ENCODE measurements around the gene CD3D. TPM values are rescaled to one million over a fixed set of nuclear protein-coding genes. Genes with fewer than 3 reads are reported as not detected.

The CD3D gene
- total RNA-seq, 1 donor from 2014 or later, result not detected

DNA sequence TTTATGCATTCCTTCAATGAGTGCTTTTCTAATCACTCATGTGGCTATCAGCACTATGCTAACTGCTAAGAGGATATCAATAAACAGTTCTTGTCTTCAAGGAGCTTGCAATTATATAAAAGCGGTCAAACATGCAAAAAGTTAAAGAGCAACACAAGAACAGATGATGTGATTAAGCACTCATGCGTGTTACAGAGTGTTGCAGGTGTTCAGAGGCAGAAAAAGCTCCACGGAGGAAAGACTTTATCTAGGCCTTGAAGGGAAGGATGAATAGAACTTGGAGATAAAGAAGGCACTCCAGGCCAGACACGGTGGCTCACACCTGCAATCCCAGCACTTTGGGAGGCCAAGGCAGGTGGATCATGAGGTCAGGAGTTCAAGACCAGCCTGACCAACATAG, 24.4 kb downstream of the CD3D start:
- DNase-seq, result no peak
- Histone ChIP-seq H3K9me3 (replicated peaks) (no peaks in the 10 kb centered on the region), H3K27ac (replicated peaks) (no peak overlapping the region), H3K4me3 (no peak overlapping the region), H3K4me1 (peaks cover 23% of the 10 kb centered on the region), H3K36me3 (no peaks in the 10 kb centered on the region), H3K27me3 (ENCODE audit: low read depth) (peaks cover 20% of the 10 kb centered on the region)
- TF ChIP-seq, protein P1, sequence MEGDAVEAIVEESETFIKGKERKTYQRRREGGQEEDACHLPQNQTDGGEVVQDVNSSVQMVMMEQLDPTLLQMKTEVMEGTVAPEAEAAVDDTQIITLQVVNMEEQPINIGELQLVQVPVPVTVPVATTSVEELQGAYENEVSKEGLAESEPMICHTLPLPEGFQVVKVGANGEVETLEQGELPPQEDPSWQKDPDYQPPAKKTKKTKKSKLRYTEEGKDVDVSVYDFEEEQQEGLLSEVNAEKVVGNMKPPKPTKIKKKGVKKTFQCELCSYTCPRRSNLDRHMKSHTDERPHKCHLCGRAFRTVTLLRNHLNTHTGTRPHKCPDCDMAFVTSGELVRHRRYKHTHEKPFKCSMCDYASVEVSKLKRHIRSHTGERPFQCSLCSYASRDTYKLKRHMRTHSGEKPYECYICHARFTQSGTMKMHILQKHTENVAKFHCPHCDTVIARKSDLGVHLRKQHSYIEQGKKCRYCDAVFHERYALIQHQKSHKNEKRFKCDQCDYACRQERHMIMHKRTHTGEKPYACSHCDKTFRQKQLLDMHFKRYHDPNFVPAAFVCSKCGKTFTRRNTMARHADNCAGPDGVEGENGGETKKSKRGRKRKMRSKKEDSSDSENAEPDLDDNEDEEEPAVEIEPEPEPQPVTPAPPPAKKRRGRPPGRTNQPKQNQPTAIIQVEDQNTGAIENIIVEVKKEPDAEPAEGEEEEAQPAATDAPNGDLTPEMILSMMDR (IDR thresholded peaks at IDR 0.05; ENCODE audit: borderline replicate concordance), result no peak
- intact Hi-C loops (cut with micrococcal nuclease), result no loop called here

GRCh38 chr11:118314988-118315411, 27.5 kb downstream of the CD3D start:
- Histone ChIP-seq H3K4me3 (no peak overlapping the region), H3K9me3 (replicated peaks) (no peaks in the 10 kb centered on the region), H3K4me1 (peaks cover 23% of the 10 kb centered on the region), H3K36me3 (no peaks in the 10 kb centered on the region), H3K27me3 (ENCODE audit: low read depth) (peaks cover 43% of the 10 kb centered on the region), H3K27ac (replicated peaks) (no peak overlapping the region)
- TF ChIP-seq, protein P1 (IDR thresholded peaks at IDR 0.05; ENCODE audit: borderline replicate concordance), result no peak
- intact Hi-C loops (cut with micrococcal nuclease), result no loop called here
- DNase-seq, result no peak

- intact Hi-C loops (cut with micrococcal nuclease), result no loop called here
- no peak overlapping the region for H3K27ac ChIP-seq (replicated peaks)
- H3K27me3 ChIP-seq (ENCODE audit: low read depth), result peaks cover 54% of the 10 kb centered on the region
- no peak for DNase-seq
- peaks cover 23% of the 10 kb centered on the region for H3K4me1 ChIP-seq
- H3K4me3 ChIP-seq, result no peak overlapping the region
- H3K36me3 ChIP-seq, result no peaks in the 10 kb centered on the region
- TF ChIP-seq, protein P1 (IDR thresholded peaks at IDR 0.05; ENCODE audit: borderline replicate concordance), result no peak
- H3K9me3 ChIP-seq (replicated peaks), result no peaks in the 10 kb centered on the region
These were observed 29.3 kb downstream of the CD3D start for GRCh38 chr11:118313242-118313641.

DNA sequence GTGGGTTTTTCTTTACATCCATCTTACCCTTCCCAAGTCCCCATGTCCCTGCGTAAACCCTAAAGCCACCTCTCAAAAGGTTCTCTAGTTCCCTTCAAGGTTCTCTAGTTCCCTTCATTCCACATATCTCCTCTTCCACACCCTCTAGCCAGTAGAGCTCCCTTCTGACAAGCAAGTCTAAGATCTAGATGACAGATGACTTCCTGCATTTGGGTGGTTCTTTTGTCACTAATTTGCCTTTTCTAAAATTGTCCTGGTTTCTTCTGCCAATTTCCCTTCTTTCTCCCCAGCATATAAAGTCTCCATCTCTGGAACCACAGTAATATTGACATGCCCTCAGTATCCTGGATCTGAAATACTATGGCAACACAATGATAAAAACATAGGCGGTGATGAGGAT, 30.2 kb downstream of the CD3D start:
- Histone ChIP-seq H3K27me3 (ENCODE audit: low read depth) (peaks cover 54% of the 10 kb centered on the region), H3K36me3 (no peaks in the 10 kb centered on the region), H3K27ac (replicated peaks) (no peak overlapping the region), H3K4me3 (no peak overlapping the region), H3K9me3 (replicated peaks) (no peaks in the 10 kb centered on the region), H3K4me1 (peaks cover 23% of the 10 kb centered on the region)
- intact Hi-C loops (cut with micrococcal nuclease), result no loop called here
- TF ChIP-seq, protein P1 (IDR thresholded peaks at IDR 0.05; ENCODE audit: borderline replicate concordance), result no peak
- no peak for DNase-seq

- Histone ChIP-seq H3K9me3 (replicated peaks) (no peaks in the 10 kb centered on the region), H3K27me3 (ENCODE audit: low read depth) (peaks cover 54% of the 10 kb centered on the region), H3K4me3 (no peak overlapping the region), H3K36me3 (no peaks in the 10 kb centered on the region), H3K27ac (replicated peaks) (no peak overlapping the region), H3K4me1 (peaks cover 17% of the 10 kb centered on the region)
- no peak for DNase-seq
- TF ChIP-seq, protein P1 (IDR thresholded peaks at IDR 0.05; ENCODE audit: borderline replicate concordance), result no peak
- intact Hi-C loops (cut with micrococcal nuclease), result no loop called here
These were observed 31.0 kb downstream of the CD3D start for GRCh38 chr11:118311518-118311917.

Data from left ventricle myocardium inferior (tissue), 1 donor.